ENCODE measurements around the gene EFHD2. TPM values are rescaled to one million over a fixed set of nuclear protein-coding genes. Genes with fewer than 3 reads are reported as not detected.

The EFHD2 gene
- total and polyA plus RNA-seq, 8 donors, result 36.2 to 191 (median 84.1) TPM

- no peak overlapping the region for H3K4me3 ChIP-seq
- WGBS, 5 donors, result 63 to 71% (median 66%) methylated on average over 5 of the region's 5 CpGs
- no peaks in the 10 kb centered on the region for H3K9me3 ChIP-seq
- no peak for DNase-seq
- intact Hi-C loops (cut with DNase I; ENCODE audit: low total_unique reads), result no loop called here
- H3K4me1 ChIP-seq, result no peaks in the 10 kb centered on the region
- H3K36me3 ChIP-seq, result no peaks in the 10 kb centered on the region
- H3K27ac ChIP-seq, result no peak overlapping the region
- peaks cover 0 to 3% (median 0%) of the 10 kb centered on the region in 3 donors for H3K27me3 ChIP-seq
- no peak for TF ChIP-seq EP300 (IDR thresholded peaks at IDR 0.05)
- TF ChIP-seq POLR2A (IDR thresholded peaks at IDR 0.05), result no peak
- no peak for TF ChIP-seq CTCF (IDR thresholded peaks at IDR 0.05)
- TF ChIP-seq POLR2AphosphoS5 (IDR thresholded peaks at IDR 0.05), result no peak
Observed at GRCh38 chr1:15443281-15443680, 33.6 kb downstream of the EFHD2 start.

GRCh38 chr1:15444468-15445389 is 35.0 kb downstream of the EFHD2 start:
- H3K4me3 ChIP-seq, result no peak overlapping the region
- H3K36me3 ChIP-seq, result no peaks in the 10 kb centered on the region
- DNase-seq, result no peak
- peaks cover 0 to 3% (median 0%) of the 10 kb centered on the region in 3 donors for H3K27me3 ChIP-seq
- no peak overlapping the region for H3K27ac ChIP-seq
- no peaks in the 10 kb centered on the region for H3K4me1 ChIP-seq
- no peak for TF ChIP-seq EP300 (IDR thresholded peaks at IDR 0.05)
- TF ChIP-seq POLR2AphosphoS5 (IDR thresholded peaks at IDR 0.05), result no peak
- TF ChIP-seq POLR2A (IDR thresholded peaks at IDR 0.05), result no peak
- TF ChIP-seq CTCF (IDR thresholded peaks at IDR 0.05), result no peak
- intact Hi-C loops (cut with DNase I; ENCODE audit: low total_unique reads), result no loop called here
- WGBS, 5 donors, result 64 to 77% (median 69%) methylated on average over 11 to 17 of the region's 17 CpGs
- H3K9me3 ChIP-seq, result no peaks in the 10 kb centered on the region

GRCh38 chr1:15445390-15446122 is 35.9 kb downstream of the EFHD2 start:
- TF ChIP-seq POLR2A (IDR thresholded peaks at IDR 0.05) (no peak), CTCF (IDR thresholded peaks at IDR 0.05) (no peak), POLR2AphosphoS5 (IDR thresholded peaks at IDR 0.05) (no peak), EP300 (IDR thresholded peaks at IDR 0.05) (no peak)
- no peaks in the 10 kb centered on the region for H3K4me1 ChIP-seq
- H3K36me3 ChIP-seq, result no peaks in the 10 kb centered on the region
- intact Hi-C loops (cut with DNase I; ENCODE audit: low total_unique reads), result no loop called here
- peaks cover 0 to 3% (median 0%) of the 10 kb centered on the region in 3 donors for H3K27me3 ChIP-seq
- WGBS, 5 donors, result 80 to 89% (median 84%) methylated on average over 14 of the region's 14 CpGs
- H3K4me3 ChIP-seq, result no peak overlapping the region
- H3K27ac ChIP-seq, result no peak overlapping the region
- DNase-seq, result no peak
- H3K9me3 ChIP-seq, result no peaks in the 10 kb centered on the region

- intact Hi-C loops (cut with DNase I; ENCODE audit: low total_unique reads), result no loop called here
- Histone ChIP-seq H3K4me1 (no peaks in the 10 kb centered on the region), H3K4me3 (no peak overlapping the region), H3K27me3 (peaks cover 0 to 3% (median 0%) of the 10 kb centered on the region in 3 donors), H3K36me3 (no peaks in the 10 kb centered on the region), H3K9me3 (no peaks in the 10 kb centered on the region), H3K27ac (no peak overlapping the region)
- TF ChIP-seq POLR2A (IDR thresholded peaks at IDR 0.05) (no peak), POLR2AphosphoS5 (IDR thresholded peaks at IDR 0.05) (no peak), CTCF (IDR thresholded peaks at IDR 0.05) (no peak), EP300 (IDR thresholded peaks at IDR 0.05) (no peak)
- WGBS, 5 donors, result 83 to 93% (median 88%) methylated on average over 4 of the region's 4 CpGs; no CpG with 5 or more reads in 1 of the 5 donors
- DNase-seq, result no peak
Observed at GRCh38 chr1:15446212-15446611, 36.5 kb downstream of the EFHD2 start.
